ENCODE data around the gene PCBP3.
A peak's percentile ranks its signal among the peaks of the same experiment; 100 is the strongest.
"Not testable (repeated sequence)": the region's sequence is repeated elsewhere in the genome, so short reads cannot be mapped to it uniquely, and the experiment has no call there.

PCBP3 gene

GRCh38 chr21:45636459-45636858, 7.1 kb upstream of the PCBP3 start:
- DNase-seq, result no peak

GRCh38 chr21:45636951-45637646, 6.4 kb upstream of the PCBP3 start:
- DNase-seq, result no peak

GRCh38 chr21:45637883-45638282, 5.6 kb upstream of the PCBP3 start:
- no peak for DNase-seq

GRCh38 chr21:45638707-45639106, 4.8 kb upstream of the PCBP3 start:
- no peak for DNase-seq

- peak; percentile 29 for DNase-seq
Observed at GRCh38 chr21:45639206-45640000, 4.1 kb upstream of the PCBP3 start.

- DNase-seq, result no peak
Observed at GRCh38 chr21:45640001-45640887, 3.3 kb upstream of the PCBP3 start.

- DNase-seq, result peak; percentile 51
Observed at GRCh38 chr21:45640888-45641479, 2.5 kb upstream of the PCBP3 start.

- DNase-seq, result no peak
Observed at GRCh38 chr21:45641480-45642035, 2.0 kb upstream of the PCBP3 start.

GRCh38 chr21:45642122-45642813, 1.3 kb upstream of the PCBP3 start:
- no peak for DNase-seq

- no peak for DNase-seq
Observed at GRCh38 chr21:45644041-45644906, 749 bp downstream of the PCBP3 start.

- DNase-seq, result no peak
Observed at GRCh38 chr21:45651921-45652320, 8.4 kb downstream of the PCBP3 start.

- DNase-seq, result peak; percentile 15
Observed at GRCh38 chr21:45655124-45655523, 11.6 kb downstream of the PCBP3 start.

- not testable (repeated sequence) for DNase-seq
Observed at GRCh38 chr21:45656114-45656513, 12.6 kb downstream of the PCBP3 start.

GRCh38 chr21:45661913-45662622, 18.5 kb downstream of the PCBP3 start:
- DNase-seq, result not testable (repeated sequence)

GRCh38 chr21:45662623-45663245, 19.2 kb downstream of the PCBP3 start:
- DNase-seq, result not testable (repeated sequence)

GRCh38 chr21:45669382-45669781, 25.9 kb downstream of the PCBP3 start:
- no peak for DNase-seq

- DNase-seq, result no peak
Observed at GRCh38 chr21:45670731-45671130, 27.2 kb downstream of the PCBP3 start.

- DNase-seq, result not testable (repeated sequence)
Observed at GRCh38 chr21:45678790-45679189, 35.3 kb downstream of the PCBP3 start.

GRCh38 chr21:45680215-45680614, 36.7 kb downstream of the PCBP3 start:
- no peak for DNase-seq

GRCh38 chr21:45695086-45695485, 51.6 kb downstream of the PCBP3 start:
- no peak for DNase-seq

Measured in EL (cell line).